Colonic mucosa (tissue), 4 donors: ENCODE results near the gene SCCPDH. TPM values are rescaled to one million over a fixed set of nuclear protein-coding genes. Genes with fewer than 3 reads are reported as not detected.

ENCODE experiments used
- DNase-seq: peaks from one replicate; pipeline ENCODE4 v3.0.0-alpha.2; 2020
- H3K27ac ChIP-seq: fragments of 200-600 bp; one replicate; pipeline ENCODE4 v1.8.0; 2021
- H3K27me3 ChIP-seq: fragments of 200-600 bp; one replicate; pipeline ENCODE4 v1.8.0; 2021
- H3K36me3 ChIP-seq: fragments of 200-600 bp; one replicate; pipeline ENCODE4 v1.8.0; 2021
- H3K4me1 ChIP-seq: fragments of 200-600 bp; one replicate; pipeline ENCODE4 v1.8.0; 2021; ENCODE audit warnings: mild to moderate bottlenecking
- H3K4me3 ChIP-seq: fragments of 200-600 bp; one replicate; pipeline ENCODE4 v1.8.0; 2021
- H3K9ac ChIP-seq, 2 donors: one replicate each; pipeline ENCODE4 v1.7.0; 2013; ENCODE audit warnings: control low read depth in 2 of 2, low read depth in 2 of 2, low read length in 2 of 2
- H3K9me3 ChIP-seq: fragments of 200-600 bp; one replicate; pipeline ENCODE4 v1.8.0; 2021
- intact Hi-C: fragments of 100-400 bp; cut with DNase I; formaldehyde crosslinking; loops from one replicate; pipeline ENCODE4 v1.14.1; 2022
- total RNA-seq, 2 donors: library from RNA; stranded (reverse); fragmentation: NEBNext Ultra II Directional in 1 of 2; extraction: Animal tissue kit (Norgen Biotek cat#: 25700) in 1 of 2; gene quantifications; one replicate each; pipeline ENCODE4 v1.2.1, GENCODE V29; 2021
- TF ChIP-seq, protein P1 (sequence below): fragments of 200-600 bp; IDR thresholded peaks from one replicate; pipeline ENCODE4 v1.8.0; 2022; ENCODE audit warnings: antibody characterized with exemption, mild to moderate bottlenecking
- donor health status: healthy.
- donor health status: DM: no; HTN: no; CAD: no.
- donor health status: DM: no; HTN: no; CAD: no.

Gene SCCPDH
- total RNA-seq, 2 donors from 2014 or later: 29.9 to 40.1 TPM

DNA sequence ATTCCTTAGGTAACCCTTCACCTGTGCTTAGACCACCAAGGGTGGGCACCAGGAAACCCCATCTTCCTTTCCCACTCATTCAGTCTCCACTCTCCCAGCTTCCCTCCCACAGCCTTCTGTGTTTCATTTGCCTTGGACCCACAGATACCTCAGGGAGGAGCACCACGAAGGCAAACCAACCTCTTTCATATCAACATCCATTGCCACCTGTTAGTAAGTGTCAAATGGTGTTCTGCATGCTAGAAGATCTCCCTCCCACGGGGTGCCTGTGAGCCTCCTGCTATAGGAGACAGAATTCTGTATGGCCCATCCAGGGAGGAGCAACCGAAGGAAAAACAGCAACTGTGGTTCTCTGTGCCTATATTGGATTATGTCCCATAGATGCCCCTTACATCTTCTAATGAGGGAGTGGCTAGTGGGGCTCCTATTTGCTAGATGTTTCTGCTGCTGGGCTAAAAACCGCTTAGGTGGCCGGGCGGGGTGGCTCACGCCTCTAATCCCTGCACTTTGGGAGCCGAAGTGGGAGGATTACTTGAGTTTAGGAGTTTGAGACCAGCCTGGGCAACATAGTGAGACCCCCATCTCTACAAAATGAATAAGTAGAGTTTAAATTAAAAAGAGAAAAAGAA is 25.6 kb upstream of the SCCPDH start:
- Histone ChIP-seq H3K4me1 (no peaks in the 10 kb centered on the region), H3K9me3 (no peaks in the 10 kb centered on the region), H3K27me3 (no peaks in the 10 kb centered on the region), H3K36me3 (no peaks in the 10 kb centered on the region), H3K27ac (no peak overlapping the region), H3K4me3 (no peak overlapping the region), H3K9ac (peak overlapping the region in 1 of 2 donors; percentile 64)
- TF ChIP-seq, protein P1, sequence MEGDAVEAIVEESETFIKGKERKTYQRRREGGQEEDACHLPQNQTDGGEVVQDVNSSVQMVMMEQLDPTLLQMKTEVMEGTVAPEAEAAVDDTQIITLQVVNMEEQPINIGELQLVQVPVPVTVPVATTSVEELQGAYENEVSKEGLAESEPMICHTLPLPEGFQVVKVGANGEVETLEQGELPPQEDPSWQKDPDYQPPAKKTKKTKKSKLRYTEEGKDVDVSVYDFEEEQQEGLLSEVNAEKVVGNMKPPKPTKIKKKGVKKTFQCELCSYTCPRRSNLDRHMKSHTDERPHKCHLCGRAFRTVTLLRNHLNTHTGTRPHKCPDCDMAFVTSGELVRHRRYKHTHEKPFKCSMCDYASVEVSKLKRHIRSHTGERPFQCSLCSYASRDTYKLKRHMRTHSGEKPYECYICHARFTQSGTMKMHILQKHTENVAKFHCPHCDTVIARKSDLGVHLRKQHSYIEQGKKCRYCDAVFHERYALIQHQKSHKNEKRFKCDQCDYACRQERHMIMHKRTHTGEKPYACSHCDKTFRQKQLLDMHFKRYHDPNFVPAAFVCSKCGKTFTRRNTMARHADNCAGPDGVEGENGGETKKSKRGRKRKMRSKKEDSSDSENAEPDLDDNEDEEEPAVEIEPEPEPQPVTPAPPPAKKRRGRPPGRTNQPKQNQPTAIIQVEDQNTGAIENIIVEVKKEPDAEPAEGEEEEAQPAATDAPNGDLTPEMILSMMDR: no peak
- DNase-seq: peak; percentile 20
- intact Hi-C loops: loop anchor here (5.0 kb wide), 1 partner anchor 201 kb away; no protein-coding TSS in a partner anchor

DNA sequence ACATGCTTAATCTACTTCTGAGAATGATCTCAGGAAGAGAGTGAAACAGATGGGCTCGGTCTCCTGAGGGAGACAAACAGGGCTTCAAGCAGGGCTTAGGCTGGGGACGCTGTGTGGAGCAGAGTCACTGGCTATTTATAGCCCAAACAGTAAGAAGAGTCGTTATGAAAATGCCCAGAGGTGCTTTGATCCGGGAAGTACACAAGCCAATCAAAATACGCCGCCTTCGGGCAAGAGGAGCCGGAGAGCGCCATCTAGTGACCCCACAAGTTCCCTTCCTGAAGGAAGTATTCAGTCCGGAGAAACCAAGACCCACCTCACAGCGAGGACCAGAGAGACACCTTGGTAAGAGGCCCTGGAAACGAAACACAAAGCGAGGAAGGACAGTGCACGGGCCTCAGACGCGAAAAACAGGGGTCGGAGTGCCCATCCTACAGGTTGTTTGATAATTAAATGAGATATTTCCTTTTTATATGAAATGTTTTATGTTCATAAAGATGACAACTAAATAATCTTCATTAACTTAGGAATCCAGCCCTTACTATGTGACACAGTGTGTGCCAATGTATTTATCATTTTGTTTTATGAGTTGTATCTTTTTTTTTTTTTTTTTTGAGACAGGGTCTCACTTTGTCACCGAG is 25.0 kb upstream of the SCCPDH start:
- peak overlapping the region; percentile 35 to 64 for H3K9ac ChIP-seq
- TF ChIP-seq, protein P1: peak; percentile 83
- H3K9me3 ChIP-seq: no peaks in the 10 kb centered on the region
- peak; percentile 95 for DNase-seq
- H3K27me3 ChIP-seq: no peaks in the 10 kb centered on the region
- no peaks in the 10 kb centered on the region for H3K36me3 ChIP-seq
- H3K27ac ChIP-seq: no peak overlapping the region
- no peaks in the 10 kb centered on the region for H3K4me1 ChIP-seq
- intact Hi-C loops: loop anchor here (5.0 kb wide), 1 partner anchor 202 kb away; no protein-coding TSS in a partner anchor
- no peak overlapping the region for H3K4me3 ChIP-seq

DNA sequence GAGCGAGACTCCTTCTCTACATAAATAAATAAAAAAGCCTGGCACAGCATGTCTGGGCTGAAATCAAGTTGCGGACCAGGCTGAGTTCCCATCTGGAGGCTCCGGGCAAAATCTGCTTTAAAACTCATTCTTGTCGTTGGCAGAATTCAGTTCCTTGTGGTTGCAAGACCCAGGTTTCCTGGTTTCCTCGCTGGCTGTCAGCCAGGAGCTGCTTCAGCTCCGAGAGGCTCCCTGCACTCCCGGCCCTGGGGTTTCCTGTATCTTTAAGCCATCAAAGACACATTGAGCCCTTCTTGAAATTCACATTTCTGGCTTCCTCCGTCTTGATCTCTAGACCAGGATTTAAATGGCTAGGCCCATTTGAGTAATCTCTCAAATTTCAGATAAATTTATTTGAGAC is 20.6 kb upstream of the SCCPDH start:
- Histone ChIP-seq H3K9ac (no peak overlapping the region), H3K36me3 (no peaks in the 10 kb centered on the region), H3K4me3 (no peak overlapping the region), H3K4me1 (no peaks in the 10 kb centered on the region), H3K27ac (peak overlapping the region; percentile 60), H3K27me3 (no peaks in the 10 kb centered on the region), H3K9me3 (no peaks in the 10 kb centered on the region)
- intact Hi-C loops: no loop called here
- peak; percentile 73 for DNase-seq
- TF ChIP-seq, protein P1: no peak

DNA sequence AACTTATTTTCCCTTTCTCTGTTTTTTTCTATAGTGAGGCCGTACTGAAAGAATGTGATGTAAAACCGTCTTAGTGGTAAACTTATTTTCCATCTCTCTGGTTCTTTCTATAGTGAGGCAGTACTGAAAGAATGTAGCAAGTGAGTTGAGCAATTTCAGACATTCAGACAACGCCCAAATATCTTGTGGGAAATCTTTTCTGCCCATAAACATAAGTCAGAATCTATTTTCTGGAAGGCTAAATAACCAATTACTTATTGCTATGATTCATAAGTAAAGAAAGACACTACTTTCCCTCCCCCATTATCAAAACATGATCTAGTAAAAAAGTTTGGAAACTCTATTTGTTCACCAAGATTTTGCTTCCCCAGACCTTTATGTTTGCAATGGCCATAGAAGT is 18.8 kb upstream of the SCCPDH start:
- H3K4me1 ChIP-seq: no peaks in the 10 kb centered on the region
- intact Hi-C loops: no loop called here
- no peaks in the 10 kb centered on the region for H3K9me3 ChIP-seq
- TF ChIP-seq, protein P1: no peak
- H3K27ac ChIP-seq: no peak overlapping the region
- no peak for DNase-seq
- no peaks in the 10 kb centered on the region for H3K27me3 ChIP-seq
- H3K9ac ChIP-seq: no peak overlapping the region
- H3K4me3 ChIP-seq: no peak overlapping the region
- H3K36me3 ChIP-seq: no peaks in the 10 kb centered on the region

DNA sequence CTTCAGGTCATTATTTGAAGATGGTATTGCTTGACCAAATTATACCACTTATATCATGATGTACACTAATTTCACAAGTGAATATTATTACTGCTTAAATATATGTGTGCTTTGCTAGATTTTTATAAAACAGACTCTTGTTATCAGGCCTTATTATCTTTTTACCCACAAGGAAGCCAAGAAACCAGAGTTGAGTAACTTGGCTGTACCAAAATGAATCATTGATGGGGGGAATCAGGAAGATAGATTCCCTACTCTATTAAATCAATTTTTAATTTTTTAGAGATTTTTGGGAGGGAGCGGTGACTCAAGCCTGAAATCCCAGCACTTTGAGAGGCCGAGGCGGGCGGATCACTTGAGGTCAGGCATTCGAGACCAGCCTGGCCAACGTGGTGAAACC is 16.0 kb upstream of the SCCPDH start:
- intact Hi-C loops: no loop called here
- Histone ChIP-seq H3K27me3 (no peaks in the 10 kb centered on the region), H3K9me3 (no peaks in the 10 kb centered on the region), H3K27ac (peak overlapping the region; percentile 8), H3K9ac (no peak overlapping the region), H3K36me3 (no peaks in the 10 kb centered on the region), H3K4me3 (no peak overlapping the region), H3K4me1 (no peaks in the 10 kb centered on the region)
- TF ChIP-seq, protein P1: no peak
- DNase-seq: no peak
